Measurements from ENCODE around the gene CCDC33. TPM values are rescaled to one million over a fixed set of nuclear protein-coding genes. Genes with fewer than 3 reads are reported as not detected.
A peak's percentile ranks its signal among the peaks of the same experiment; 100 is the strongest.

The CCDC33 gene
- total RNA-seq, 1 donor from 2014 or later = not detected

DNA sequence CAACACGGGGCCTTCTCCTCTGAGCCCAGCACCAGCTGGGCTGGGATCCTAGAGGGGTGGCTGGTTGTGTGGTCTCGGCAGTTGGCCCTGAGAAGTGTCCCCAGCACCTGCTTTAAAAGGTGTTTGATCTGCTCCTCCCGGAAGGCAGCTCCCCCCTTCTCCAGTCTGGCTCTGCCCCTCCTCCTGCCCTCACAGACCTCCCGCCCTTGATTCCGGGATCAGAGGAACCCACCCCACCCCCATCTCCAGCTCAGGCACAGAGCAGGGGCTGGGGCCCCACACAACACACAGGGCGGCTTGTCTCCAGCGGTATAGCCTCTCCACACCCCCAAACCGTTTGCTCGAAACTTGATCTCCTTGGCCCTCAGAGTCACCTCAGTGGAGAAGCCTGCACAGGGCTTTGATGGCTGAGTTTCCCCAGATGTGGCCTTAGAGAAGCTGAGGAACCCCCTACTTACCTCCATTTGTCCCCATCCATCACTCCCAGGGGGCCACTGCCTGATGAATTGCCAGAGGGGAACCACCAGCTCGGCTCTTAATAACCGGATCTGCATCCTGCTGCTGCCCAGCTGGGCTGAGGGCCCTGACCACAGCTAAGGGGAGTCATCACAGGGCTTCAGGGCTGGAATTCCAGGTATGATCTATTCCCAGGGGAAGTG, 27.1 kb upstream of the CCDC33 start:
- DNase-seq (ENCODE audit: low read depth in 2 of 2) = no peak

DNA sequence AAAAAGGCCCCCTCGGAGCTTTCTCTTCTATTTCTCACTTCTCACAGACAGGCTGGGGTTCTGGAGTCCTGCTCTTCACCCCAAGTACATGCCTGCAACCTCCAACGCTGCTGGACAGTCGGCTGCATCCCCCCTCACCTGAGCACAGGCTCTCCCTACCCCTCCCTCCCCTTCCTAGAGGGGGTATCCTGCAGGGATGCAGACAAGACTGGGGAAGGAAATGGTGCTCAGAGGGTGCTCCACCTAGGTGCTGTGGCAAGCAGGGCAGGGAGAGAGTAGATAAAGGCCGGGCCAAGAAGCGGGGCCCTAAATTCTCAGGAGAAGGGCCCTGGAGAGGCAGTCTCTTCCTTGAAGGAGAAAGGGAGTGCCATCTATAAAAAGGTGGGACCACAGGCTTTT, 26.6 kb upstream of the CCDC33 start:
- no peak for DNase-seq (ENCODE audit: low read depth in 2 of 2)

DNA sequence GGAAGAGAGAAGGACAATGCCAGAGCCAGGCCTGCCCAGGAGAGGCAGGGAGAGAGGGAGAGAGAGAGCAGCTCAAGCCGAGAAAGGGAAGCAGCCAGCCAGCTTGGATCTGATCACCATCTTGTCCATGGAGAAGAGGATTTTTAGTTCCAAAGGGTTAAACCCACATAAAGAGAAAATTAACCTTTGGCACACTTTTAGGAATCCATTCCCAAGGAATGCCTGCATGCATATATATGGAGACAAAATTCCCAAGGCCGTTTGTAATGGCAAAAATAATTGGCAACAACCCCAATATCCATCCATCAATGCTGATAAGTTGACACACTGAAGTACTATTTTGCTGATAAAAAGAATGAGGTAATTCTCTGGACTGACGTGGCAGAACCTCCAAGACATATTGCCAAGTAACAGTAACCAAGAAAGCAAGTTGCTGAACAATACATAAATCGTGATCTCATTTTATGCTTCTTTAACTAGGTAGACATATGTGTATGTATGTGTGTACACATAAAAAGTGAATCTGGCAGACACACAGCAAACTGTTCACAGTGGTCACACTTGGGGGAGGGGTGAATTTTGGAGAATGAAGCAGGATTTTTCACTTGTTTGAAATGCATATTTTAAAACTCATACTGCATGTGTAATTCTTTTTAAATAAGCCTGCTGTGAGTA, 26.0 kb upstream of the CCDC33 start:
- no peak for DNase-seq (ENCODE audit: low read depth in 2 of 2)

DNA sequence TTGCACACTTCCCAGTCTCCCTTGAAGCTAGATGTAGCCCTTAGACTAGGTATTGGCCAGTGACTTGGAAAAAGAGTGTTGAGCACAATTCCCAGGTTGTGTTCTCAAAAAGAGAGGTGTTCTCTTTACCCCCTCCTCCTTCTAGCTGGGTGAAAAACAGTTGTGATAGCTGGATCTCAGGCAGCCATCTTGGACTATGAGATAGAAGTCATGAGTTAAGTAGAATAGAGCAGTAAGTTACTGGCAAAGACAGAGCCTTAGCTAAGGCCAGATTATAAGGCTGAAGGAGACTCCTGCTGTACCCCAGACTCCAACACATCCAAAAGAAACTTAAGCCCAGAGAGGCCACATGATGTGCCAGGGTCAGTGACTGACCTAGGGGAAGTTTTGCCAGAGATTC, 25.4 kb upstream of the CCDC33 start:
- DNase-seq (ENCODE audit: low read depth in 2 of 2) = no peak

DNA sequence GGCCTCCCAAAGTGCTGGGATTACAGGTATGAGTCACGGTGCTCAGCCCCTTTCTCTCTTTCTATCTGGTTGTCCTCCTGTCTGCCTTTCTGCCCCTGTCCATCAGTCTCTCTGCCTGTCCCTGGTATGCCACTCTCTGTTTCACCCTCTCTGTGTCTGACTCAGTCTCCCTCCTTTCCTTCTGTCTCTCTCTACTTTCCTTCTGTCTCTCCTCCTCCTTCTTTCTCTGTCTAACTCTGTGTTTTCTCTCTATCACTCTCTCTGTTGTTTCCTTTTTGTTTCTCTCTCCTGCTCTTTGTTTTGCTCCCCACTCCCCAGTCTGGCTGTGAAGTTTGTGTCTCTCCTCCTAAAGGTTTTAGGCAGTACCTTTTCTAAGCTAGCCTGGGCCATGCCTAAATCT, 24.5 kb upstream of the CCDC33 start:
- DNase-seq (ENCODE audit: low read depth in 2 of 2) = no peak

DNA sequence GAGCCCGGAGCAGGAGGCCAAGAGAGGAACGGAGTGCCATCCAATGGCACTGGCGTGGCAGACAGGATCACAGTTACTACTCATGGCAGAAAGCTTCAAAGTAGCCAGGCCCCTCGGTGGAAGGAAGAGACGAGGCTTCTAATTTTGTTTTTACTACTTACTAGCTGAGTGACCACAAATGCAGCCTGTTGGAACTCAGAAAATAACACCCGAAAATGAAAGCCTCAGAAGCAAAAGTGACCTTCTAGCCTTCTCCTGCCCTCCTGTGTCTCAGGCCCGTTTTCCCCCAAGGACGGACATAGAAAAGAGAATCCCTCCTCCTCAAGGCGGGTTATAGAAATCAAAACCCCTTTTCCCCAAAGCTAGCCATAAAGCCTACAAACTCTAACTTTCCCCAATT, 23.6 kb upstream of the CCDC33 start:
- no peak for DNase-seq (ENCODE audit: low read depth in 2 of 2)

DNA sequence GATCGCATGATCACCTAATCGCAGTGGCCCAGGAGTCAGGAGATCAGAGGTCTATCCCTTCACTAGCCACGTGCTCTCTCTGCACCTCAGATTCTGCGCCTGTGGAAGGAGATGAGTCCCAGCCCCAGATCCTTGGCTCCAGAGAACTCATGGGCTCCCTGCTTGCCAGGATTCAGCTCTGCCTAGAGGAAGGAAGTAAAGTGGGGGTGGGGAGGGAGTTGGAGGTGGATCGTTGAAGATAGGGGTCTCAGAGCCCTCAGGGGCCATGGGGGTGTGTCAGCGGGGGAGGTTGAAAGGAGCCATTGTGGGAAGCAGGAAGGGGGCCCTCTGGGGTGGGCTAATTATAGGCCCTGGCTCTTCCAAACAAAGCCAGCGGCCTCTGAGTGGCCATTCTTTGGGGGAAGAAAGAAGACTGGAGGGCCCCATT, 22.3 kb upstream of the CCDC33 start:
- DNase-seq (ENCODE audit: low read depth in 2 of 2) = no peak

DNA sequence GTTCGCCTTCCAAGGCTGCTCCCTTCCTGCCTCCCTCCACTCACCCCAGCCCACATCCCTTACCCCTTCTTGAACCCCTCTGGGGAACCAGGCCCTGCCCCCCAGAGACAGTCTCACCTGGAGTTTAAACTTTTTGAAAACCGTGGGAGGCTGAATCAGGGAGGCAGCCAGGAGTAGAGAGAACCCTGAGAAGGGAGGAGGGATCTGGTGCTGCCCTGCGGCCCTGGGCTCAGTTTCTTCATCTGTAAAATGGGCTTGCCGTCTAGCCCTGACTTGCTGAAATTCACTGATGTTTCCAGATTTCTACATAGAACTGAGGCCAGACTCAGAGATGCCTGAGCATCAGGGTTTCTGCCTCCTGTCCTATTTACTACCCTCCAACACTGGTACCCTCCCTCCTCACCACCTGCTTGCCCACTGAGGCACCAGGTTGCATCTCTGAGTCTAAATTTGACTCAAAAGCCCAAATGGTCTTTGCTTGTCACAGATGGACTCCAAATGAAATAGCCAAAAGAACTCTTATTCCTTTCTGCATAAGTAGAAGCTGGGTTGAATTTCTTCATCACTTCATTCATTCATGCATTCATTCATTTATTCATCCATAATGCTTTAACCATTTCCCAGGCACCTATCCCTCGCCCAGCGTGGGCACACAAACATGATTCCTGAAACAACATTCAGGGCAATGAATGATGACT, 21.7 kb upstream of the CCDC33 start:
- DNase-seq (ENCODE audit: low read depth in 2 of 2) = no peak

DNA sequence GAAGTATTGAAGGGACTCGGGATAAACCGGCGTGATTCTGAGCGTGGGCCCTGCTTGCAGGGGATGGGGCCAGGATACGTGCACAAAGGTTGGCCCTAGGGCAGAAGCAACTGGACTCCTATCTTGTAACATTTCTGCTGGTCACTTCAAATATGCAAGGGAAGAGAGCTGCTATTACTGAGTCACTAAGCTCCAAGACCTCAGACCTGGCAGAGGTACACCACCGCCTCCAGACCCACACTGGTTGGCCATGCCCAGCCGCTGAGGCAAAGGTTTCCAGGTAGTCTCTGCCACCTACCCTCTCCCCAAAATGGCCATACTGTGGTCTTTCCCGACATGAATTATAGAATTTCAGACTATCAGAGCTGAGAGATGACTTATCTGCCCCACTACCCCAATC, 20.2 kb upstream of the CCDC33 start:
- DNase-seq (ENCODE audit: low read depth in 2 of 2) = no peak

DNA sequence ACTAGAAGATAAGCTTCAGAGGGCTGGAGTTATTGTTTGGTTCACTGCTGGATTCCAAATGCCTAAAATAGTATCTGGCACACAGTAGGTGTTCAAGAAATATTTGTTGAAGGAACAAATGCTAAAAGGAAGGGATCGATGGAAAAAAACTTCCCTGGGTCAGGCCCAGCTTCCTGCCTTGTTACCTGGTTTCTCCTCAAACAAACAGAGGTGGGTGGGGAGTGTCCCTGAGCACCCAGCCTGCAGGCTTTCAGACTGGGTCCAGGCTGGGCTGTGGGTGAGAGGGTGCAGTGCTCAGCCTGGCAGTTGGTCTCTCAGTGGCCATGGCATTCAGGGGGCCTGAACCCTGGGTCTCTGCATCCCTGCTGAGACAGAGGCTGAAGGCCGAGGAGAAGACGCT, 19.2 kb upstream of the CCDC33 start:
- DNase-seq (ENCODE audit: low read depth in 2 of 2) = no peak

DNA sequence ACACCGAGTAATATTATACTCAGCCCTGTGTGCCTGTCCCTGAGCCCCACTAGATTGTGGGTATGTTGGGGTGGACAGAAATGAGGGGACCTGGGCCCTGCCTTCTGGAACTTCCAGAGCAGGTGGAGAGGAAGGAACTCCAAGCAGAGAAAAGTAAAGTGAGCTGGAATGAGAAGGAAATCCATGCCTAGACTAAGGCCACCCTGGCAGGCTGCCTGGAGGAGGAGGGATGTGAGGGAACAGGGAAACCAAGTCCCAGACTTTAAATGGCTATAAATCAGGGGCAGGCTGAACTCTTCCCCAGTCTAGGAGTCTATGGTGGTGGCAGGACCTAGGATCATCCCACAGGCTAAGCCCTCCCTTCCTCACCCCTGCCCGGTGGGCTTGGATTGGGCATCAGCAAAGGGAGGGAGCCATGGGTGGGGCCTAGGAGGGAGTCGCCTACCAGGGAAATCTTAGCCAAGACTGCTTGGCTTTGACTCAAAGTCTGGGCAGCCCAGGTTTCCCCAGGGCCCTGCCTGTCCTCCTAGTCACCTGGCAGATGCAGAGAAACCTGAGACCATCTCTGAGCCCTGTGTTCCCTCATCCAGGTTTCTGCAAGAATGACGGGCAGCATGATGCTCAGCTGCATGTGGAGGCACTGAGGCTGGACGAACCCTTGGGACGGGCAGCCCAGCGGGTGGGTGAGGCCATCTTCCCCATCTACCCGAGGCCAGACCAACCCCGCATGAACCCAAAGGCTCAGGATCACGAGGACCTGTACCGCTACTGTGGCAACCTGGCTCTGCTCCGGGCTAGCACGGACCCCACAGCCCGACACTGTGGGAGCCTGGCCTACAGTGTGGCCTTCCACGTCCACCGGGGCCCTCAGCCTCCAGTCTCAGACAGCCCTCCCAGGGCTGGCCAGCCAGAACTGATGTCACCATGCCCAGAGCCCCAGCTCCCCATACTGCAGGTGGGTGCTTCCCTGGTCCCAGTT, 17.9 kb upstream of the CCDC33 start:
- DNase-seq (ENCODE audit: low read depth in 2 of 2) = no peak

DNA sequence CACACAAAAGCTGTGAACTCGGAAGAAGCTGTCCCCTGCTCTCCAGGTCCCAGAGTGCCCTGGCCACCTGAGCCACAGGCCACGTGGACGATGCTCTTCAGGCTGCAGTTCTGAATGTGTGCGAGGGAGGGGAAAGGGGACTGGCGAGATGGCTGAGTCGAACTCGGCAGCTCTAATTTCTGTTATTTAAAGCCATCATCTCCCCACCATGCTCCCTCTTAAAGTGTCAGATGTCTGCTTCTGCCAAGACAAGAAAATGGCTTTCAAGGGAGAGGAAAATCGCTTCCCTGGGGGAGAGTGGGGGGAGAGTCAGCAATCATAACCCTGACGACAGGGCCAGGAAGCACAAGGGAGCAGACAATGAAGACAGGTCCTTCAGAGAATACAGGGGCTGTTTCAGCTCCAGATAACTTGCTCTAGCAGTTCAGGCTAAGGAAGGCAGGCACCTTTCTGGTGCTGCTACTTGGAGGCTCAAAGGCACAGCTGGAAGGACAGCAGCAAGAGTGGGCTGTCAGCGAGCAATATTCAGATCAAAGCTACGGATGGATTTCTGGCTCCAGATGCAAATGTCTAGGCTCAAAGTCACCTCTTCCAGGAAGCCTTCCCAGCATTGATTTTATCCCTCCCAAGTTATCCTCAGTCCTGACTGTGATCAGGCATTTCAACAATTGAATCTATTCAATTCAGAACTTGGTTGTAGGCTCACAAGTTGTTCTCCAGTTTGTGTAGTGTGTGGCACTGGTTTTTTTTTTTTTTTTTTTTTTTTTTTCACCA, 15.5 kb upstream of the CCDC33 start:
- no peak for DNase-seq (ENCODE audit: low read depth in 2 of 2)

DNA sequence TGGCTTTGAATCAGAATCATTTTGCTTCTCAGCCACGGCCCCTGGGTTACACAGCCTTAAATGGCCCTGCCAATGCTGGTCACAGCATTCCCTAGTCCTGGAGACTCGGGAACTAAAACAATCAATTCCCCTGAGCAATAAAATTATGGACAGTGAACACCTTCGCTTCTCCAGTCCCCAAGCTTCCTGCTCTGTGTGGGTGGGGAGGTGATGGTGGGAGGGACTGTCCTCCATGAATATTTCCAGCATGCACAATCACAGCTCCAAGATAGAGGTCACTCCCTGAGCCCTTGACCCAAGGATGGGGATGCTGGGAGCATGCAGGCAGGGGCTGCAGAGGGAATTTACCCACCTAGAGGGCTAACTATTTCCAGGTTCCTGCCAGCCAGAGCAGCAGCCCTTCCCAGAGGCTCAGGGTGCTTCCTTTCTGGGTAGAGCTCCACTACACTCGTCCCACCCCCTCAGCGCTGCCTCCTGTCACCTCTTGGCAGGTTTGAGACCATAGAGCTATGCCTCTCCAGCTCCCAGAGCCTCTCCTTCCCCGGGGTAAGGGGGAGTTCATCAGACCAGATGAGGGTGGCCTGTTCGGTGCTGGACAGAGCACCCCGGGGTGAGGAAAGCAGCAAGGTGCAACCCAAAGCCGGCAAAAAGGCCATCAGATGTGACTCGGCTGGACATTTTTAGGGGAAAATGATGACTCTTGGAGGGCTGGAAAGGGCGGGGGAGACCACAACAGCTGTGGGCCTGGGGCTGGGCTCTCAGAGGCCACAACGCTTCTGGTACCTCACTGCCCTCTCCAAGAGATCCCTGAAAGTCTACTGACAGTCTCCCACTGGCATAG, 14.5 kb upstream of the CCDC33 start:
- no peak for DNase-seq (ENCODE audit: low read depth in 2 of 2)

DNA sequence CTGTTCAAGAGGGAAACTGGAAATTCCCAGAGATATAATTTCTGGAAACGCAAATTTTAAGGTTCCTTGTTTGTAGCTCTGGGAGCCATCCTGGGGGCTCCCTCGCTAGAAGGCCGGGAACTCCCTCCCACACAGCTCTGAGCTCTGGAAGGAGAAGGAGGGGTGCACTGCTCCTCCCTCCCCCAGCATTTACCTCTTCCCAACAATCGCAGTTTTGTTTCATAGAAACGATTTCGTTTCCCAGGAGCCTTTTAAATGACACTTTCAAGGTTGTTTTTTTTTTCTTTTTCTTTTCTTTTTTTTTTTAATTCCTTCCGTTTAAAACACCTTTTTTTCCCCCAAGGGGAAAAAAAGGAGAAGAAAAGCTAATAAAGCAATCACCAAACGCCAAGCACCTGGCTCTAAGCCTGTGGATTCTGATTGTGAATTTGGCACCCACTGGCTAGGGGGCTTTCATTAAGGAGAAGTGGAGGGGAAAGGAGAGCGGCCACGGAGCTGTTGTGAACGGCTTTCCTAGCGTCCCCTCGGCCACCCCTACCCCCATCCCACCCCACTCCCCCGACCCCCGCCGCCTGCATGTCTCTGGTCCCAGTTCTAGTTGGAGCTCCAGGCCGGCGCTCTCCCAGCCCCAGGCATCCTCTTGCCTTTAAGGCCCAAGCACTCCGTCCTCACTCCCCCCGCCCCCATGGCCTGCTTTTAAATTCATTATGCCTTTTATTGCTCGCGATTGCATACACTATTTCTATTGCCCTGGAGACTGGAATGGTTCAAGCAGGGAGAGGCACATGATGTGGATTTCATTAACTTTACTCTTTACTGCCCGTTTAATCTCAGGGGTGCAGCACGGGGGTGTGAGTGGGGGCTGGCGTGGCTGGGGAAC, 13.6 kb upstream of the CCDC33 start:
- no peak for DNase-seq (ENCODE audit: low read depth in 2 of 2)

DNA sequence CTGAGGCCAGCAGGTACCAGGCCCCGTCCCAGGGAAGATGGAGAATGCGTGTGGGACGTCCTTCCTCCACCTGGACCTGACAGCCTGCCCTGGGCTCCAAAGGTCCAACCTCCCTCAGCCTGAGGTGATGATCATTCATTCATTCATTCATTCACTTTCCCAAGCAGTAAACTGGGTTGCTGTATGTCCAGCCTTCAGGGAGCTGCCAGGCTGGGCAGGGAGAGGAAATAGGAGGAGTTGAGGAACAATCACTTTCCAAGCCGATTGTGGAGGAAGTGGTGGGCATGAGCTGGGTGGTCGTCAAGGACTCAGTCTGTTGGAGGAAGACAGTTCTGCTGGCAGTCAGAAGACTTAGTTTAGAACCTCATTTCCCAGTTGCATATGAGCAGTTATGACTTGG, 10.2 kb upstream of the CCDC33 start:
- no peak for DNase-seq (ENCODE audit: low read depth in 2 of 2)

DNA sequence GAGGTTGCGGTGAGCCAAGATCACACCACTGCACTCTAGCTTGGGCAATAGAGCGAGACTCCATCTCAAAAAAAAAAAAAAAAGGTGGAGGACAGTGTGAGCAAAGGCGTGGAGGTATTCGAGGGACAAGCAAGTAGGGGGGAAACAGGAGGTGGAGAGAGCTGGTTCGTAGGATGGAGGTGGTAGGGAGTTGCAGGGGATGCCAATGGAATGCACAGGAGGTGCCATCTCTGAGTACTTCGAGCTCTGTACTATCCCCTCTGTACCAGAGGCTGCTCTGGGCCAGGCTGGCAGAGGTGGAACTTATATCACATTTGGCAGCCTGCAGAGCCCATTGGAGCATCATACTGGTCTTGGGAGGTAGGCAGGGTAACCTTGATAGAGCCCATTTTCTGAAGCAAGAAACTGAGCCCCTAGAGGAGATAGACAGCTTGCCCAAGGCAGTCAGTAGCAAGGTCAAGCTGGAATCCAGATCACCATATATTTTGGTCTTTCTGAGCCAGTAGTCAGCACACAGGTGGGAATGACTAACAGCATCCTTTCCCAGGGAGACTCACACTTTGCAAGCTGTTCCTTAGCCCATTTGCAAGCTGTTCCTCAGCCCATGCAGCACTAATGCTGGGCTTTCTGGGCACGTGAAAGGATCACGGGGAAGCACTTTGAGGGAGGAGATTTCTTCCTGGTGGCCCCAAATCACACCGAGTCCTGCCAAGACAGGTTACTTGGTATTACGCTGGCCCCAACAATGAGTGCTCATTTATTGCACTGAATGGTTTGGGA, 9.2 kb upstream of the CCDC33 start:
- DNase-seq (ENCODE audit: low read depth in 2 of 2) = no peak

DNA sequence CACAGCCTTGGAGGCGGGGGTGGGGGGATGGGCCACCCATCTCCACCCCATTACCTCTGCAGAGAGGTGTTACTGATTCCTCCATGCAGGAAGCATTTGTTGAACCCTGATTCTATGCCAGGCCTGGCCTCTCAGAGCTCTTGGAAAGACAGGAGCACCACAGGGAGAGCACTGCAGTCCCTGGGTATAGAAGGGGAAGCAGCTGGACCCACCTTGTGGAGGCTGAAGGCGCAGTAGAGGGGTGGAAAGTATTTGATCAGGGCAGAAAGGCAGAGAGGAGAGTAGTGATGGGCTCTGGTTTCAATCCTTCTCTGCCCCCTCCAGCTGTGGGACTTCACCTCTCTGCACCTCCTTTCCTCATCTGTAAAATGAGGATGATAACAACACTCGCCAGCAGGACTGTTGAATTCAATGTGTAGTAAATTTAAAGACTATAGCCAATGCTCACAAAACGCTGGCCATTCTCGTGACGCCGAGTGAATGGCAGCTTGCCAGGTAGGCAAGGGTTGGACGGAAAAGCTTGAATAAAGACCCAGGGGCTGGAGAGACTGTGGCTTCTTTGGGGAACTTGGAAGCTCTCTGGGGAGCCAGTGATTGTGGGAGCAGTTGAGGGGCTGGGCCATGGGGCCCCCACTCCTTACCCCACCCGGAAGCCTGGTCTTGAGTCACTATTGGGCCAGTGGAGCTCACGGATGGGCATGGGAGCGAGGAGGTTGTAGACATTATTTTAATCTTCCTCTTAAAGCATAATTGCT, 8.0 kb upstream of the CCDC33 start:
- DNase-seq (ENCODE audit: low read depth in 2 of 2) = peak; percentile 33 to 47

DNA sequence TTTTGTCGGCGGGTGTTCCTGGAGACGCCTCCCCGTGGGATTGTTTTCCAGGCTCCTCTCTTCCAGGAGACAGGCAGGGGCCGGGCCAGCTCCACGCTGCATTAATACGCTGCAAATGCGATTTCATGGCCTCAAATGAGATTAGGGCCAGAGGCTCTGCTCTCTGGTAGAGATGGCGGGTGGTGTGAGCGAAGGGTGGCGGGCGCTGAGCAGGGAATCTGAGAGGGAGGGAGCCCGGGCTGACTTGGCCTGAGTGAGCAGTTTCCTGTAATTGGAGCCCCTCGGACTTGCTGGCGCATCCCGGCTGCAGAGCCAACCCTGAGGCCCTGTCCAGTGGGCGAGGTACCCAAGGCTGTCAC, 7.4 kb upstream of the CCDC33 start:
- DNase-seq (ENCODE audit: low read depth in 2 of 2) = peak in 1 of 2 donors; percentile 40
